Endothelial cell of umbilical vein (primary cell): Measurements from ENCODE around the gene HES6. TPM values are rescaled to one million over a fixed set of nuclear protein-coding genes. Genes with fewer than 3 reads are reported as not detected.
A peak's percentile ranks its signal among the peaks of the same experiment; 100 is the strongest.

Experiments used
- BruUV-seq: library from RNA; stranded (reverse); fragments of 400-500 nt; replicated peaks from 2 replicates; lab custom pipeline; 2021; lab: Mats Ljungman, UMichigan
- CTCF ChIA-PET: fragments of 300-600, 350-600 bp; sonication (Branson Sonifier 250); formaldehyde crosslinking; loops from one replicate; lab custom pipeline; 2021; ENCODE audit warnings: antibody characterized with exemption, inconsistent platforms; lab: Charles Lee
- POLR2A ChIA-PET: fragments of 300-600, 350-600 bp; sonication (Branson Sonifier 250); formaldehyde crosslinking; loops from one replicate; lab custom pipeline; 2021; ENCODE audit warnings: antibody characterized with exemption, inconsistent platforms; lab: Charles Lee
- DNase-seq: peaks from one replicate; pipeline ENCODE4 v3.0.0-alpha.2; 2011; ENCODE audit warnings: low read depth, low spot score
- FAIRE-seq: peaks from 2 replicates; lab custom pipeline; 2011; peaks lifted over from hg19 to GRCh38; lab: Jason Lieb, UNC
- H2AFZ ChIP-seq: 2 replicates; pipeline ENCODE4 v1.6.0; 2012; ENCODE audit warnings: low read depth, low read length, control low read depth, inconsistent platforms
- H3K27ac ChIP-seq: 2 replicates; pipeline ENCODE4 v1.5.1; 2011; ENCODE audit warnings: low read depth, mild to moderate bottlenecking, control low read depth, low read length, moderate library complexity; ENCODE audit not compliant: insufficient read depth
- H3K27me3 ChIP-seq, 2 experiments: 2 replicates each; pipeline versions ENCODE4 v1.6.0 to v1.6.1; 2011; ENCODE audit warnings: low read length in 2 of 2, mixed read lengths in 1 of 2; ENCODE audit not compliant: control insufficient read depth in 2 of 2, insufficient read depth in 2 of 2
- H3K36me3 ChIP-seq, 2 experiments: 2 replicates in 1 of 2; 3 replicates in 1 of 2; pipeline ENCODE4 v1.5.1; 2011; ENCODE audit warnings: low read length in 2 of 2, mild to moderate bottlenecking in 1 of 2, moderate library complexity in 1 of 2; ENCODE audit not compliant: control insufficient read depth in 2 of 2, insufficient read depth in 2 of 2; ENCODE audit errors: extremely low read depth in 1 of 2
- H3K4me1 ChIP-seq: 3 replicates; pipeline ENCODE4 v1.5.1; 2011; ENCODE audit warnings: mild to moderate bottlenecking, low read length; ENCODE audit not compliant: control insufficient read depth, insufficient read depth; ENCODE audit errors: extremely low read depth
- H3K4me2 ChIP-seq: 2 replicates; pipeline ENCODE4 v1.6.1; 2011; ENCODE audit warnings: low read length, control low read depth, mixed read lengths; ENCODE audit not compliant: insufficient read depth
- H3K4me3 ChIP-seq, 3 experiments: fragments of 200-600 bp in 1 of 3; sonication (generic), shearing (Covaris generic) in 1 of 3; replicated peaks in 1 of 3; 2 replicates each; pipeline ENCODE4 v1.5.1; 2011 to 2016; ENCODE audit warnings: control low read depth in 3 of 3, low read length in 3 of 3, mild to moderate bottlenecking in 2 of 3, inconsistent platforms in 1 of 3, low read depth in 1 of 3, moderate library complexity in 1 of 3; ENCODE audit not compliant: insufficient read depth in 1 of 3
- H3K79me2 ChIP-seq: 2 replicates; pipeline ENCODE4 v1.6.0; 2012; ENCODE audit warnings: low read length, inconsistent platforms; ENCODE audit not compliant: control insufficient read depth, insufficient read depth
- H3K9ac ChIP-seq: replicated peaks from 2 replicates; pipeline ENCODE3; 2011; ENCODE audit warnings: low read length, control low read depth; ENCODE audit not compliant: insufficient read depth; ENCODE audit errors: extremely low read depth
- H3K9me1 ChIP-seq: replicated peaks from 3 replicates; pipeline ENCODE4 v1.6.0; 2011; ENCODE audit warnings: mild to moderate bottlenecking, low read length; ENCODE audit not compliant: control insufficient read depth, insufficient read depth; ENCODE audit errors: extremely low read depth
- H3K9me3 ChIP-seq: replicated peaks from 2 replicates; pipeline ENCODE4 v1.5.1; 2012; ENCODE audit warnings: low read length, inconsistent platforms; ENCODE audit not compliant: control insufficient read depth, insufficient read depth
- H4K20me1 ChIP-seq: replicated peaks from 2 replicates; pipeline ENCODE3; 2011; ENCODE audit warnings: mild to moderate bottlenecking, low read length; ENCODE audit not compliant: control insufficient read depth, insufficient read depth; ENCODE audit errors: extremely low read depth
- CTCF ChIP-seq, 2 donors: IDR thresholded peaks; 1 replicate in 1 of 2; 2 replicates in 1 of 2; pipeline ENCODE4 v1.5.1; 2011; ENCODE audit warnings: low read length in 2 of 2, mild to moderate bottlenecking in 2 of 2, moderate library complexity in 2 of 2, control low read depth in 1 of 2, inconsistent platforms in 1 of 2, low read depth in 1 of 2; ENCODE audit not compliant: insufficient read depth in 1 of 2; ENCODE audit errors: extremely low read depth in 1 of 2
- EZH2 ChIP-seq: IDR thresholded peaks from 2 replicates; pipeline ENCODE4 v1.6.1; 2012; ENCODE audit warnings: borderline replicate concordance, low read depth, mild to moderate bottlenecking, moderate library complexity, low read length, inconsistent platforms; ENCODE audit not compliant: severe bottlenecking
- JUN ChIP-seq: IDR thresholded peaks from 2 replicates; pipeline ENCODE4 v1.6.1; 2011; ENCODE audit warnings: borderline replicate concordance, low read depth; ENCODE audit not compliant: insufficient read length, insufficient read depth
- MAX ChIP-seq: IDR thresholded peaks from 2 replicates; pipeline ENCODE4 v1.6.1; 2011; ENCODE audit not compliant: insufficient read depth, insufficient read length
- POLR2AphosphoS5 ChIP-seq: IDR thresholded peaks from 2 replicates; pipeline ENCODE4 v1.6.1; 2012; ENCODE audit warnings: low read depth, mild to moderate bottlenecking, control low read depth, low read length, moderate library complexity; ENCODE audit not compliant: insufficient read depth
- dilution Hi-C: fragments of 300-500 bp; cut with MboI; formaldehyde crosslinking; loops from one replicate; pipeline ENCODE4 v1.15.0; 2019; ENCODE audit warnings: low sequenced_read_pairs; ENCODE audit not compliant: extremely low pct_ligation_motif_present
- intact Hi-C: fragments of 100-400 bp; cut with micrococcal nuclease; formaldehyde crosslinking; loops from one replicate; pipeline ENCODE4 v1.10.0; 2022
- polyA plus RNA-seq, 4 experiments: library from polyadenylated mRNA; depleted of rRNA in 3 of 4; stranded (reverse) in 3 of 4; unstranded in 1 of 4; fragments of >200 nt; gene quantifications; 2 replicates each; pipeline versions ENCODE4 v1.2.1 to v1.2.3, GENCODE V29; 2011 to 2012; ENCODE audit warnings: missing spikeins in 1 of 4
- total RNA-seq: library from RNA; stranded (reverse); gene quantifications from 2 replicates; pipeline ENCODE4 v1.2.3, GENCODE V29; 2021

Gene HES6
- total and polyA plus RNA-seq, 2 donors (not counting 3 experiments of a cell fraction or from before 2014, with no cell fraction given), result 2.2 to 5.1 TPM

- peak overlapping the region in 1 of 3 experiments; percentile 29 for H3K4me3 ChIP-seq
- ChIA-PET CTCF (interaction anchor here (0.7 to 1.3 kb wide), 4 partner anchors 32 to 373 kb away, joined by 3 to 4 read pairs (median 3); partner anchors contain the start of gene ERFE), POLR2A (no interaction called here)
- no peaks in the 10 kb centered on the region for H3K36me3 ChIP-seq
- TF ChIP-seq POLR2AphosphoS5 (no peak), CTCF (IDR thresholded peaks at IDR 0.05; ENCODE audit: extremely low read depth in 1 of 2, insufficient read depth in 1 of 2, low read depth in 1 of 2, low read length in 2 of 2) (no peak), EZH2 (no peak), JUN (no peak), MAX (peak; percentile 76)
- H3K9me1 ChIP-seq, result no peaks in the 10 kb centered on the region
- peak overlapping the region; percentile 53 for H2AFZ ChIP-seq
- no peak overlapping the region for H3K27ac ChIP-seq
- H3K27me3 ChIP-seq, result peaks cover 8 to 13% of the 10 kb centered on the region in 2 experiments
- no TSS peak for BruUV-seq
- peak overlapping the region; percentile 14 for H3K4me2 ChIP-seq
- no peaks in the 10 kb centered on the region for H4K20me1 ChIP-seq
- no peaks in the 10 kb centered on the region for H3K79me2 ChIP-seq
- no peak overlapping the region for H3K9ac ChIP-seq
- FAIRE-seq, result peak; percentile 42
- intact Hi-C loops, result loop anchor here (1.0 to 10.0 kb wide), 2 partner anchors 74 to 167 kb away; partner anchors contain the start of gene SCLY
- DNase-seq, result peak; percentile 72
- dilution Hi-C loops, result no loop called here
- no peaks in the 10 kb centered on the region for H3K9me3 ChIP-seq
- no peaks in the 10 kb centered on the region for H3K4me1 ChIP-seq
These were observed 8.5 kb downstream of the HES6 start for GRCh38 chr2:238231251-238231793.
